WTC11 (cell line): Measurements from ENCODE around the gene SPN.
"Not testable (repeated sequence)": the region's sequence is repeated elsewhere in the genome, so short reads cannot be mapped to it uniquely, and the experiment has no call there.

Source experiments
- ELF4 ChIP-seq: sonication (generic); formaldehyde crosslinking; IDR thresholded peaks from 2 replicates; pipeline ENCODE4 v1.8.1; 2022; ENCODE audit warnings: low read depth, mild to moderate bottlenecking, moderate library complexity, missing genetic modification reagents
- ETV6 ChIP-seq: sonication (generic); formaldehyde crosslinking; IDR thresholded peaks from 2 replicates; pipeline ENCODE4 v1.8.1; 2022; ENCODE audit warnings: mild to moderate bottlenecking, missing genetic modification reagents
- FOXJ3 ChIP-seq: sonication (generic); formaldehyde crosslinking; IDR thresholded peaks from 2 replicates; pipeline ENCODE4 v1.9.0; 2021; ENCODE audit warnings: missing genetic modification reagents, mild to moderate bottlenecking, borderline replicate concordance
- FOXP1 ChIP-seq: sonication (generic); formaldehyde crosslinking; IDR thresholded peaks from 2 replicates; pipeline ENCODE4 v1.8.0; 2022; ENCODE audit warnings: missing genetic modification reagents, mild to moderate bottlenecking, moderate library complexity, borderline replicate concordance
- IRF2 ChIP-seq: sonication (generic); formaldehyde crosslinking; IDR thresholded peaks from 2 replicates; pipeline ENCODE4 v1.8.0; 2022; ENCODE audit warnings: low read depth, missing genetic modification reagents, borderline replicate concordance
- KAT7 ChIP-seq: sonication (generic); formaldehyde crosslinking; IDR thresholded peaks from 2 replicates; pipeline ENCODE4 v1.8.1; 2023; ENCODE audit warnings: missing genetic modification reagents, mild to moderate bottlenecking, borderline replicate concordance
- MXD4 ChIP-seq: fragments of 250-450 bp; sonication (Bioruptor Pico); IDR thresholded peaks from 2 replicates; pipeline ENCODE4 v1.8.0; 2021; ENCODE audit warnings: mild to moderate bottlenecking, moderate library complexity, borderline replicate concordance
- NFATC4 ChIP-seq: fragments of 250-450 bp; sonication (Bioruptor Pico); IDR thresholded peaks from 2 replicates; pipeline ENCODE4 v1.9.0; 2021; ENCODE audit warnings: mild to moderate bottlenecking
- TP53 ChIP-seq: sonication (generic); formaldehyde crosslinking; IDR thresholded peaks from 2 replicates; pipeline ENCODE4 v1.8.1; 2023; ENCODE audit warnings: mild to moderate bottlenecking, missing genetic modification reagents
- ZNF317 ChIP-seq: sonication (generic); formaldehyde crosslinking; IDR thresholded peaks from 2 replicates; pipeline ENCODE4 v1.8.1; 2023; ENCODE audit warnings: low read depth, mild to moderate bottlenecking, moderate library complexity, missing genetic modification reagents, borderline replicate concordance
- TF ChIP-seq, protein P1 (sequence below): fragments of 200-600 bp; IDR thresholded peaks from 2 replicates; pipeline ENCODE4 v1.8.0; 2022; ENCODE audit warnings: antibody characterized with exemption
- TF ChIP-seq, protein P2 (sequence below): sonication (generic); formaldehyde crosslinking; IDR thresholded peaks from 2 replicates; pipeline ENCODE4 v1.8.1; 2023; ENCODE audit warnings: mild to moderate bottlenecking, missing genetic modification reagents, moderate library complexity
- TF ChIP-seq, protein P3 (sequence below): sonication (generic); formaldehyde crosslinking; IDR thresholded peaks from 2 replicates; pipeline ENCODE4 v1.8.1; 2022; ENCODE audit warnings: mild to moderate bottlenecking, moderate library complexity, missing genetic modification reagents

DNA sequence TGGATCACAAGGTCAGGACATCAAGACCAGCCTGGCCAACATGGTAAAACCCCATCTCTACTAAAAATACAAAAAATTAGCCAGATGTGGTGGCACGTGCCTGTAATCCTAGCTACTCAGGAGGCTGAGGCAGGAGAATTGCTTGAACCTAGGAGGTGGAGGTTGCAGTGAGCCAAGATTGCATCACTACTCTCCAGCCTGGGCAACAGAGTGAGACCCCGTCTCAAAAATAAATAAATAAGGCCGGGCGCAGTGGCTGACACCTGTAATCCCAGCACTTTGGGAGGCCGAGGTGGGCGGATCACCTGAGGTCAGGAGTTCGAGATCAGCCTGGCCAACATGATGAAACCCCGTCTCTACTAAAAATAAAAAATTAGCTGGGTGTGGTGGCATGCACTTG is 24.3 kb upstream of the SPN start:
- TF ChIP-seq, protein P1, sequence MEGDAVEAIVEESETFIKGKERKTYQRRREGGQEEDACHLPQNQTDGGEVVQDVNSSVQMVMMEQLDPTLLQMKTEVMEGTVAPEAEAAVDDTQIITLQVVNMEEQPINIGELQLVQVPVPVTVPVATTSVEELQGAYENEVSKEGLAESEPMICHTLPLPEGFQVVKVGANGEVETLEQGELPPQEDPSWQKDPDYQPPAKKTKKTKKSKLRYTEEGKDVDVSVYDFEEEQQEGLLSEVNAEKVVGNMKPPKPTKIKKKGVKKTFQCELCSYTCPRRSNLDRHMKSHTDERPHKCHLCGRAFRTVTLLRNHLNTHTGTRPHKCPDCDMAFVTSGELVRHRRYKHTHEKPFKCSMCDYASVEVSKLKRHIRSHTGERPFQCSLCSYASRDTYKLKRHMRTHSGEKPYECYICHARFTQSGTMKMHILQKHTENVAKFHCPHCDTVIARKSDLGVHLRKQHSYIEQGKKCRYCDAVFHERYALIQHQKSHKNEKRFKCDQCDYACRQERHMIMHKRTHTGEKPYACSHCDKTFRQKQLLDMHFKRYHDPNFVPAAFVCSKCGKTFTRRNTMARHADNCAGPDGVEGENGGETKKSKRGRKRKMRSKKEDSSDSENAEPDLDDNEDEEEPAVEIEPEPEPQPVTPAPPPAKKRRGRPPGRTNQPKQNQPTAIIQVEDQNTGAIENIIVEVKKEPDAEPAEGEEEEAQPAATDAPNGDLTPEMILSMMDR, result not testable (repeated sequence)
- TF ChIP-seq KAT7, MXD4, ETV6, ELF4, IRF2, NFATC4, FOXP1, ZNF317, FOXJ3, TP53 (CRISPR knock-in tag): not testable (repeated sequence)
- TF ChIP-seq, protein P2, sequence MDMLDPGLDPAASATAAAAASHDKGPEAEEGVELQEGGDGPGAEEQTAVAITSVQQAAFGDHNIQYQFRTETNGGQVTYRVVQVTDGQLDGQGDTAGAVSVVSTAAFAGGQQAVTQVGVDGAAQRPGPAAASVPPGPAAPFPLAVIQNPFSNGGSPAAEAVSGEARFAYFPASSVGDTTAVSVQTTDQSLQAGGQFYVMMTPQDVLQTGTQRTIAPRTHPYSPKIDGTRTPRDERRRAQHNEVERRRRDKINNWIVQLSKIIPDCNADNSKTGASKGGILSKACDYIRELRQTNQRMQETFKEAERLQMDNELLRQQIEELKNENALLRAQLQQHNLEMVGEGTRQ, result not testable (repeated sequence)
- TF ChIP-seq, protein P3, sequence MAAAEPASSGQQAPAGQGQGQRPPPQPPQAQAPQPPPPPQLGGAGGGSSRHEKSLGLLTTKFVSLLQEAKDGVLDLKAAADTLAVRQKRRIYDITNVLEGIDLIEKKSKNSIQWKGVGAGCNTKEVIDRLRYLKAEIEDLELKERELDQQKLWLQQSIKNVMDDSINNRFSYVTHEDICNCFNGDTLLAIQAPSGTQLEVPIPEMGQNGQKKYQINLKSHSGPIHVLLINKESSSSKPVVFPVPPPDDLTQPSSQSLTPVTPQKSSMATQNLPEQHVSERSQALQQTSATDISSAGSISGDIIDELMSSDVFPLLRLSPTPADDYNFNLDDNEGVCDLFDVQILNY (CRISPR knock-in tag), result not testable (repeated sequence)
